Measurements from ENCODE around the gene HCRTR1.

DNA sequence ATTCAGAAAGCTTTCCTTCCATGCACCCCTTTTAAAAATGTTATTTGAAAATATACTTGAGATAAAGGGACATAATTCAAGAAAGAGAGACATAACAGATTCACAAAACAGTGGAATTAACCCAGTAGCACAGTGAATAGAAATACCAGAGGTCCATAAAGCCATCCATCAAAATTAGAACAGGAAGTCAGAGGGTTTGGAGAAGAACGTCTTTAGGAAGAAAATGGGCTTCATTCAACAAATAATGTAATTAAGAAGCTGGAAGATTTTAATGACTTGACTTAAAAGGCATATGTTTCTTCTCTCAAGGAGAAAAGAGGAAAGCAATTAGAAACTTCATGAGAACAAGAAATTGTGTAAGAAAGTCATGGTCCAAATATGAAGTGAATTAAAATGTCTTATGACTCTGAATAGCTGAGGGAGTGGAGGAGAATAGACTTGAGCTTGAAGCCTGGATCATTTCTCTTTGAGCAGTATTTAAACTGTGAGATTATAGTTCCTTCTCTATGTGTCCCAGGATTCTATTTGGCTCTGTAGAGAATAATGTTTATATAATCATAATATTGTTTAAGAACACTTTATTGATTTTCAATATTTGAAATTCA is 7.9 kb upstream of the HCRTR1 start:
- TF ChIP-seq, protein P1, sequence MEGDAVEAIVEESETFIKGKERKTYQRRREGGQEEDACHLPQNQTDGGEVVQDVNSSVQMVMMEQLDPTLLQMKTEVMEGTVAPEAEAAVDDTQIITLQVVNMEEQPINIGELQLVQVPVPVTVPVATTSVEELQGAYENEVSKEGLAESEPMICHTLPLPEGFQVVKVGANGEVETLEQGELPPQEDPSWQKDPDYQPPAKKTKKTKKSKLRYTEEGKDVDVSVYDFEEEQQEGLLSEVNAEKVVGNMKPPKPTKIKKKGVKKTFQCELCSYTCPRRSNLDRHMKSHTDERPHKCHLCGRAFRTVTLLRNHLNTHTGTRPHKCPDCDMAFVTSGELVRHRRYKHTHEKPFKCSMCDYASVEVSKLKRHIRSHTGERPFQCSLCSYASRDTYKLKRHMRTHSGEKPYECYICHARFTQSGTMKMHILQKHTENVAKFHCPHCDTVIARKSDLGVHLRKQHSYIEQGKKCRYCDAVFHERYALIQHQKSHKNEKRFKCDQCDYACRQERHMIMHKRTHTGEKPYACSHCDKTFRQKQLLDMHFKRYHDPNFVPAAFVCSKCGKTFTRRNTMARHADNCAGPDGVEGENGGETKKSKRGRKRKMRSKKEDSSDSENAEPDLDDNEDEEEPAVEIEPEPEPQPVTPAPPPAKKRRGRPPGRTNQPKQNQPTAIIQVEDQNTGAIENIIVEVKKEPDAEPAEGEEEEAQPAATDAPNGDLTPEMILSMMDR (IDR thresholded peaks at IDR 0.05), result no peak
- no peak for TF ChIP-seq POLR2A (IDR thresholded peaks at IDR 0.05)

All from heart left ventricle (tissue), 13 donors.